HepG2 (cell line): ENCODE results near the gene VRK1. TPM values are rescaled to one million over a fixed set of nuclear protein-coding genes. Genes with fewer than 3 reads are reported as not detected.

Experiments used
- E2F1 ChIP-seq: sonication (generic); formaldehyde crosslinking; IDR thresholded peaks from 2 replicates; pipeline ENCODE4 v1.5.0; 2020; ENCODE audit warnings: missing genetic modification reagents
- ELF1 ChIP-seq: sonication (generic); formaldehyde crosslinking; IDR thresholded peaks from 2 replicates; pipeline ENCODE4 v1.4.0; 2020; ENCODE audit warnings: missing genetic modification reagents
- FIP1L1 ChIP-seq: fragments of 200-400 bp; formaldehyde crosslinking; IDR thresholded peaks from 2 replicates; pipeline ENCODE4 v1.6.1; 2018; ENCODE audit warnings: low read depth, mild to moderate bottlenecking, low read length, moderate library complexity, borderline replicate concordance; ENCODE audit not compliant: insufficient read depth
- FLYWCH1 ChIP-seq: sonication (generic); formaldehyde crosslinking; IDR thresholded peaks from 2 replicates; pipeline ENCODE4 v1.8.1; 2023; ENCODE audit warnings: mild to moderate bottlenecking, missing genetic modification reagents
- KMT2A ChIP-seq: sonication (generic); formaldehyde crosslinking; IDR thresholded peaks from 2 replicates; pipeline ENCODE4 v1.4.0; 2020; ENCODE audit warnings: missing genetic modification reagents
- PBX3 ChIP-seq: sonication (generic); formaldehyde crosslinking; IDR thresholded peaks from 2 replicates; pipeline ENCODE4 v1.8.1; 2023; ENCODE audit warnings: missing genetic modification reagents, inconsistent platforms, borderline replicate concordance
- RAD51 ChIP-seq: fragments of 450-650 bp; IDR thresholded peaks from 2 replicates; pipeline ENCODE4 v1.6.1; 2016; ENCODE audit warnings: borderline replicate concordance
- RARA ChIP-seq: IDR thresholded peaks from 2 replicates; pipeline ENCODE4 v1.6.1; 2016; ENCODE audit warnings: missing genetic modification reagents, missing compliant biosample characterization
- RFXAP ChIP-seq: sonication (generic); formaldehyde crosslinking; IDR thresholded peaks from 2 replicates; pipeline ENCODE4 v1.4.0; 2020; ENCODE audit warnings: missing genetic modification reagents, borderline replicate concordance
- SALL1 ChIP-seq: sonication (generic); formaldehyde crosslinking; IDR thresholded peaks from 2 replicates; pipeline ENCODE4 v1.8.0; 2022; ENCODE audit warnings: mild to moderate bottlenecking, missing genetic modification reagents
- SMARCE1 ChIP-seq: fragments of 450-650 bp; IDR thresholded peaks from 2 replicates; pipeline ENCODE4 v1.6.1; 2017; ENCODE audit warnings: borderline replicate concordance
- SP2 ChIP-seq: sonication (generic); formaldehyde crosslinking; IDR thresholded peaks from 2 replicates; pipeline ENCODE4 v1.5.1; 2020; ENCODE audit warnings: mild to moderate bottlenecking, missing genetic modification reagents
- XRCC5 ChIP-seq: fragments of 200-400 bp; formaldehyde crosslinking; optimal IDR thresholded peaks from 2 replicates; pipeline ENCODE3; 2017; ENCODE audit warnings: mild to moderate bottlenecking, low read length
- YEATS4 ChIP-seq: sonication (generic); formaldehyde crosslinking; IDR thresholded peaks from 2 replicates; pipeline ENCODE4 v1.4.0; 2020; ENCODE audit warnings: missing genetic modification reagents, borderline replicate concordance
- ZBTB10 ChIP-seq: sonication (generic); formaldehyde crosslinking; IDR thresholded peaks from 2 replicates; pipeline ENCODE4 v1.4.0; 2020; ENCODE audit warnings: missing genetic modification reagents, borderline replicate concordance
- ZNF564 ChIP-seq: sonication (generic); formaldehyde crosslinking; IDR thresholded peaks from 2 replicates; pipeline ENCODE4 v1.8.1; 2023; ENCODE audit warnings: mild to moderate bottlenecking, missing genetic modification reagents
- ZNF567 ChIP-seq: sonication (generic); formaldehyde crosslinking; IDR thresholded peaks from 2 replicates; pipeline ENCODE4 v1.8.1; 2023; ENCODE audit warnings: mild to moderate bottlenecking, missing genetic modification reagents, borderline replicate concordance
- ZNF7 ChIP-seq: IDR thresholded peaks from 2 replicates; pipeline ENCODE4 v1.6.1; 2016; ENCODE audit warnings: missing biosample characterization, missing genetic modification reagents
- polyA plus RNA-seq, 8 experiments: library from polyadenylated mRNA; depleted of rRNA in 3 of 8; stranded (reverse) in 7 of 8; unstranded in 1 of 8; fragments of >200 nt; fragmentation: Illumina TruSeq in 4 of 8; extraction: Trizol in 4 of 8; gene quantifications; 2 replicates each; pipeline versions ENCODE4 v1.2.1 to v1.2.3, GENCODE V29; 2011 to 2016; ENCODE audit warnings: low read depth in 4 of 8, missing spikeins in 1 of 8, mixed read lengths in 1 of 8; ENCODE audit not compliant: insufficient read depth in 1 of 8
- total RNA-seq, 5 experiments: library from RNA; depleted of rRNA; stranded (reverse); fragments of >200 nt; fragmentation: Illumina TruSeq; extraction: Trizol; gene quantifications; 2 replicates each; pipeline ENCODE4 v1.2.3, GENCODE V29; 2016; ENCODE audit warnings: low read depth in 1 of 5
- TF ChIP-seq, protein P1 (sequence below): sonication (generic); formaldehyde crosslinking; IDR thresholded peaks from 2 replicates; pipeline ENCODE4 v1.8.0; 2023; ENCODE audit warnings: mild to moderate bottlenecking, missing genetic modification reagents
- TF ChIP-seq, protein P2 (sequence below): sonication (generic); formaldehyde crosslinking; IDR thresholded peaks from 2 replicates; pipeline ENCODE4 v1.5.1; 2020; ENCODE audit warnings: mild to moderate bottlenecking, missing genetic modification reagents, moderate library complexity

VRK1 gene
- total and polyA plus RNA-seq, 2 of the 13 experiments (the other 11 are each of a cell fraction or from before 2014, with no cell fraction given): 7.9 to 51.3 TPM

DNA sequence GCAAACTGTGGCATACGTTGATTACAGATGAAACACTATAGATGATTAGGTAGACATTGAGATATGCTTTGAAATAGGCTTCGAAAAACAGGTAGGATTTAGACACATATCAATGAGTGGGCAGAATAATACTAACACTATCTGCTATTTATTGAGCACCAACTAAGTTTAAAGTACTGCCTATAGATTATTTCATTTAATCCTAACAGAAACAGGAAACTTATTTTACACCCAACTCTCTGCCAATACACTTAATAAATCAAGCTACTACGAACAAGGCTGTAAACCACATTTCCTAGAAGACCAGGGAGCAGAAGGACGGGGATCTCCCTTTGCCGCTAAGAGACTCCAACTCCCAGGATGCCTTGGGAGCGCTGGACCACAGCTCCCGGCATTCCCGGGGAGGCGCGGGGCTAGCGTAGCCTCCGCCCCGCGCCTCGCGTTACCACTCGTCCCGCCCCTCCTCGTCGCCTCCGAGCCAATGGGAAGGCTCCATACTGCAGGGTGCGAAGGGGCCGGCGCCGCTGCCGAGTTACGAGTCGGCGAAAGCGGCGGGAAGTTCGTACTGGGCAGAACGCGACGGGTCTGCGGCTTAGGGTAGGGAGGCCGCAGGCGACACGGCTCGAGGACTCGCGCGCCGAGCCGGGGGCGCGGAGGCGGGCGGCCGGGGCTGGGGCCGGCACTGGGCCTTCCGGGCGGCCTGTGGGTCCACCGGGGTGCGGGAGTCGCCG lies at the start of gene VRK1 (continued):
- no peak for TF ChIP-seq SMARCE1
- TF ChIP-seq RFXAP (CRISPR knock-in tag): 0 out of 2 replicates have a peak, but pooled peaks have one; percentile 32
- no peak for TF ChIP-seq ZBTB10 (CRISPR knock-in tag)
- TF ChIP-seq RARA: no peak
- no peak for TF ChIP-seq FIP1L1
- TF ChIP-seq SALL1: peak; percentile 29; the same call in 1 of the 2 replicates
- TF ChIP-seq E2F1 (CRISPR knock-in tag): peak; percentile 88
- TF ChIP-seq ZNF567 (CRISPR knock-in tag): no peak
- peak; percentile 48; the same call in 1 of the 2 replicates for TF ChIP-seq YEATS4
- TF ChIP-seq ZNF7 (CRISPR knock-in tag): no peak
- TF ChIP-seq, protein P1, sequence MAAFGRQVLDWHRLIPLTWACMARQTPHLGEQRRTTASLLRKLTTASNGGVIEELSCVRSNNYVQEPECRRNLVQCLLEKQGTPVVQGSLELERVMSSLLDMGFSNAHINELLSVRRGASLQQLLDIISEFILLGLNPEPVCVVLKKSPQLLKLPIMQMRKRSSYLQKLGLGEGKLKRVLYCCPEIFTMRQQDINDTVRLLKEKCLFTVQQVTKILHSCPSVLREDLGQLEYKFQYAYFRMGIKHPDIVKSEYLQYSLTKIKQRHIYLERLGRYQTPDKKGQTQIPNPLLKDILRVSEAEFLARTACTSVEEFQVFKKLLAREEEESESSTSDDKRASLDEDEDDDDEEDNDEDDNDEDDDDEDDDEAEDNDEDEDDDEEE: no peak
- no peak for TF ChIP-seq ZNF564 (CRISPR knock-in tag)
- TF ChIP-seq KMT2A (CRISPR knock-in tag): peak; percentile 89
- TF ChIP-seq ELF1: peak; percentile 64
- TF ChIP-seq FLYWCH1 (CRISPR knock-in tag): no peak
- TF ChIP-seq, protein P2, sequence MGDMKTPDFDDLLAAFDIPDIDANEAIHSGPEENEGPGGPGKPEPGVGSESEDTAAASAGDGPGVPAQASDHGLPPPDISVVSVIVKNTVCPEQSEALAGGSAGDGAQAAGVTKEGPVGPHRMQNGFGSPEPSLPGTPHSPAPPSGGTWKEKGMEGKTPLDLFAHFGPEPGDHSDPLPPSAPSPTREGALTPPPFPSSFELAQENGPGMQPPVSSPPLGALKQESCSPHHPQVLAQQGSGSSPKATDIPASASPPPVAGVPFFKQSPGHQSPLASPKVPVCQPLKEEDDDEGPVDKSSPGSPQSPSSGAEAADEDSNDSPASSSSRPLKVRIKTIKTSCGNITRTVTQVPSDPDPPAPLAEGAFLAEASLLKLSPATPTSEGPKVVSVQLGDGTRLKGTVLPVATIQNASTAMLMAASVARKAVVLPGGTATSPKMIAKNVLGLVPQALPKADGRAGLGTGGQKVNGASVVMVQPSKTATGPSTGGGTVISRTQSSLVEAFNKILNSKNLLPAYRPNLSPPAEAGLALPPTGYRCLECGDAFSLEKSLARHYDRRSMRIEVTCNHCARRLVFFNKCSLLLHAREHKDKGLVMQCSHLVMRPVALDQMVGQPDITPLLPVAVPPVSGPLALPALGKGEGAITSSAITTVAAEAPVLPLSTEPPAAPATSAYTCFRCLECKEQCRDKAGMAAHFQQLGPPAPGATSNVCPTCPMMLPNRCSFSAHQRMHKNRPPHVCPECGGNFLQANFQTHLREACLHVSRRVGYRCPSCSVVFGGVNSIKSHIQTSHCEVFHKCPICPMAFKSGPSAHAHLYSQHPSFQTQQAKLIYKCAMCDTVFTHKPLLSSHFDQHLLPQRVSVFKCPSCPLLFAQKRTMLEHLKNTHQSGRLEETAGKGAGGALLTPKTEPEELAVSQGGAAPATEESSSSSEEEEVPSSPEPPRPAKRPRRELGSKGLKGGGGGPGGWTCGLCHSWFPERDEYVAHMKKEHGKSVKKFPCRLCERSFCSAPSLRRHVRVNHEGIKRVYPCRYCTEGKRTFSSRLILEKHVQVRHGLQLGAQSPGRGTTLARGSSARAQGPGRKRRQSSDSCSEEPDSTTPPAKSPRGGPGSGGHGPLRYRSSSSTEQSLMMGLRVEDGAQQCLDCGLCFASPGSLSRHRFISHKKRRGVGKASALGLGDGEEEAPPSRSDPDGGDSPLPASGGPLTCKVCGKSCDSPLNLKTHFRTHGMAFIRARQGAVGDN (CRISPR knock-in tag): peak; percentile 62; the same call in 1 of the 2 replicates
- peak; percentile 80 for TF ChIP-seq SP2 (CRISPR knock-in tag)
- TF ChIP-seq RAD51: no peak
- TF ChIP-seq PBX3: no peak
- peak; percentile 36 for TF ChIP-seq XRCC5
